ENCODE results near the gene CORO2B. TPM values are rescaled to one million over a fixed set of nuclear protein-coding genes. Genes with fewer than 3 reads are reported as not detected.

The CORO2B gene
- total RNA-seq, 1 donor from 2014 or later, result 1.1 TPM

DNA sequence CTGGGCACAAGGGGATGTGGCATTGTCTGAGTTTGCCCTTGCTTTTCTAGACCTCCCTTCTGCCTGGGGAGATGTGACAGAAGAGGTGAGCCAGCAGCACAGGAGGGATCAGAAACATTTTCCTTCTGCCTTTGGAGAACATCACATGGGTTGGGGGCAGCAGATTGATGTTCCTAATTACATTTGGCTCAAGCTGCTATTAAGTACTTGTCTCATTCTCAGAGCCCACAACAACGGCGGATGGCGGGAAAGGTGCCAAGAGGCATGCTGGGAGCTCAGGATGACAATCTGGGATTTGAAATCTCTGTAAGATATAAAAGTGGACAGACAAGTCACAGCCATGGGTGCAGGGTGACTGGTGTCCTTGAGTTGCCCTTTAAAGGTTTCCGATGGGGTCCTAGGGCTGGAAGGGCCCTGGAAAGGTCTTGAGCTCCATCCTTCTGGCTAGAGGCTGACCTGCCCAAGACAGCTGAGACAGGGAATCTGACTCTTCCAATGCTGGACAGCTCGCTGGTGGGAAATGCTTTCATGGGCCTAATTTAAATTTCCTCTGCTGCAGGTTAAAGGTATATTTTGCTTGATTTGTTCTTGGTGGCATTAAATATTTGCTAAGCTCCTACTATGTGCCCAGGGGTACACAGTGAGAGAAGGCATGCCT lies 2.4 kb upstream of the CORO2B start:
- Mint-ChIP-seq H3K27me3 (ENCODE audit: low read depth) (peaks cover 64% of the 10 kb centered on the region), H3K36me3 (no peaks in the 10 kb centered on the region), H3K27ac (no peak overlapping the region), H3K9me3 (no peaks in the 10 kb centered on the region), H3K4me1 (peaks cover 10% of the 10 kb centered on the region), H3K4me3 (peak overlapping the region; percentile 2)
- DNase-seq (ENCODE audit: low spot score in 2 of 2, unreplicated experiment in 2 of 2), result no peak
- TF ChIP-seq, protein P1, sequence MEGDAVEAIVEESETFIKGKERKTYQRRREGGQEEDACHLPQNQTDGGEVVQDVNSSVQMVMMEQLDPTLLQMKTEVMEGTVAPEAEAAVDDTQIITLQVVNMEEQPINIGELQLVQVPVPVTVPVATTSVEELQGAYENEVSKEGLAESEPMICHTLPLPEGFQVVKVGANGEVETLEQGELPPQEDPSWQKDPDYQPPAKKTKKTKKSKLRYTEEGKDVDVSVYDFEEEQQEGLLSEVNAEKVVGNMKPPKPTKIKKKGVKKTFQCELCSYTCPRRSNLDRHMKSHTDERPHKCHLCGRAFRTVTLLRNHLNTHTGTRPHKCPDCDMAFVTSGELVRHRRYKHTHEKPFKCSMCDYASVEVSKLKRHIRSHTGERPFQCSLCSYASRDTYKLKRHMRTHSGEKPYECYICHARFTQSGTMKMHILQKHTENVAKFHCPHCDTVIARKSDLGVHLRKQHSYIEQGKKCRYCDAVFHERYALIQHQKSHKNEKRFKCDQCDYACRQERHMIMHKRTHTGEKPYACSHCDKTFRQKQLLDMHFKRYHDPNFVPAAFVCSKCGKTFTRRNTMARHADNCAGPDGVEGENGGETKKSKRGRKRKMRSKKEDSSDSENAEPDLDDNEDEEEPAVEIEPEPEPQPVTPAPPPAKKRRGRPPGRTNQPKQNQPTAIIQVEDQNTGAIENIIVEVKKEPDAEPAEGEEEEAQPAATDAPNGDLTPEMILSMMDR (IDR thresholded peaks at IDR 0.05; ENCODE audit: unreplicated experiment), result no peak

DNA sequence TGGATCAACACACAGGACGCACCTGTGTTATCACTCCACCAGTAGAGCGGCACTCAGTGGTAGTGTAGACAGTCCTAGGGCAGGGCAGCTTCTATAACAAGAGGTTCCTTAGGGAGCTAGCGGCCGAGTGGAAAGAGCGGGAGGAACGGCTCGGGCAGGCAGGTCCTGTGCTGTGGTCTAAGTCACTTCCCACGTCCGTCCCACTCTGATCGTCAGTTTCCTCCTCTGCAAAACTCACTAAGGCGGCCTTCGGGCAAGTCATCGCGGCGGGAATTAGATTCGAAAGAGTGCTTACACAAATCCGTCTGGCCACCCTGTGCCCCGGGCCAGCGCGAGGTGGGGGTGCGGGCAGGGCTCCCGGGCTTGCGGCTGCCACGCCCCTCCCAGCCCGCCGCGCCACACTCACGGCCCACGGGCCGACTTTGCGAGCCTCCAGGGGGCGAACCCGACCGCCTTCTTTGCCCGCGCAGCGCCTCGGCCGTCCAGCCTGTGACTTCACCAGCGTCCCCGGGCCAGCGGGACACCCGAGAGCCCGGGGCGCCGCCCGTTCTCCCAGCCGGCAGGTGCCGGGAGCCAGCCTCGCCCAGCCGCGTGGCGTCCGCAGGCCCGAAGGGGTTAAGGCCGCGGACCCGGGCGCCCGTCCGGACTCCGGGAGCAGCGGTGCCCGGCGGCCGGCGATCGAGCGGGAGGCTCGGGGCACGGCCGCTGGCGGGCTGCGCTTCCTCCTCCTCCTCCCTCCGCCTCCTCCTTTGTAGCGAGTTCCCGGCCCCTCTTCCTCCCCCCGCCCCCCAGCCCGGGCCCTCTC lies 416 bp upstream of the CORO2B start:
- Mint-ChIP-seq H3K27ac (no peak overlapping the region), H3K4me1 (peaks cover 10% of the 10 kb centered on the region), H3K27me3 (ENCODE audit: low read depth) (peaks cover 55% of the 10 kb centered on the region), H3K36me3 (no peaks in the 10 kb centered on the region), H3K4me3 (peak overlapping the region; percentile 68), H3K9me3 (no peaks in the 10 kb centered on the region)
- peak; percentile 35 to 68 for DNase-seq (ENCODE audit: low spot score in 2 of 2, unreplicated experiment in 2 of 2)
- TF ChIP-seq, protein P1 (IDR thresholded peaks at IDR 0.05; ENCODE audit: unreplicated experiment), result no peak

DNA sequence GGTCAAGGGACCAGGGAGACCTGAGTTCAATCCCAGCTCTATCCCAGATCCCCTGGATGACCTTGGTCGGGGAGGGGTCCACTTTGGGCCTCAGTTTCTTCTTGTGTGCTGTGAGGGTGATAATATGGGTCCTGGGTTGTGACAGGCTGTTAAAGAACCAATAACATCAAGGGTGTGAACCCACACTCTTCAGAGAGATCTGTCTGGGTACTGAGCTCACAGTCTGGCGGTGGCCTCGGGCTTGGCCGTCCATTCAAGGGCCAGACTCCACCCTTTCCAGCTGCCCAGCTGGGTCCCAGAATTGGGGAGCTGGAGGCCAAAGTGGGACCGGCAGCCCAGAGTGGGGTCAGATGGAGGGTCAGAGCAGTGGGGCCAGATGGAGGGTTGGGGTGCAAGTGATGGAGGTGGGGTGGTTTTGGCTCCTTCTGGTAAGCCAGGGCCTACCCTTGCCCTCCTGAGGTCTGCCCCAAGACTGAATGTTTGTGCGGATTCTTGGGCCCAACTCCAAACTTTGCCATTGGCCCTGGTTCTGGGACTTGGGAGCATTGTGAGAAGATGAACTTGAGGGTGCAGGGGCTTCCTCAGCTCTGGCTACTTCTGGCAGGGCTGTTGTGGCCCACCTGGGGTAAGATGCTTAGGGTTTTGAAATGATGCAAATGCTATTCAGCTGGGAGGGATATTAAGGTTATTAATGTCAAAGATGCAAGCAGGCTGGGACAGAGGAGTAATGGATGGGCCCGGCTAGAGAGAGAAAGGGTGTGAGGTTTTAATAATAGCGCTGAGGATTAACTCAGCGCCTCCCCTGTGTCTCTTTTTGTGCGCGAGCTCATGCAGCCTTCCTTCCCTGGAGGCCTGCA lies 1.5 kb downstream of the CORO2B start:
- Mint-ChIP-seq H3K36me3 (no peaks in the 10 kb centered on the region), H3K9me3 (no peaks in the 10 kb centered on the region), H3K4me3 (peak overlapping the region; percentile 65), H3K27ac (no peak overlapping the region), H3K4me1 (peaks cover 10% of the 10 kb centered on the region), H3K27me3 (ENCODE audit: low read depth) (peaks cover 40% of the 10 kb centered on the region)
- TF ChIP-seq, protein P1 (IDR thresholded peaks at IDR 0.05; ENCODE audit: unreplicated experiment), result no peak
- no peak for DNase-seq (ENCODE audit: low spot score in 2 of 2, unreplicated experiment in 2 of 2)

DNA sequence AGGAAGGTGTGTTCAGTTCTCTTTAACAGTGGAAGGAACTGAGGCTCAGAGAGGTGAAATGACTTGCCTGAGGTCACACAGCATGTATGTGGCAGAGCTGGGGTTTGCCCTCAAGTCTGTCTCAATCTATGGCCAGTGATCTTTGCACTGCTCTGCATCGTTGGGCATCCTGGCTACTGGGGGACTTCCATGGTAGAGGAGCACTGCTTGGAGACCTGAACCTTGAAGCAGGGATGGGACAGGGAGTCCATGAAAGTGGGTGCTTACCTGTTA lies 2.0 kb downstream of the CORO2B start:
- Mint-ChIP-seq H3K27ac (no peak overlapping the region), H3K4me3 (peak overlapping the region; percentile 65), H3K4me1 (peaks cover 10% of the 10 kb centered on the region), H3K27me3 (ENCODE audit: low read depth) (peaks cover 38% of the 10 kb centered on the region), H3K9me3 (no peaks in the 10 kb centered on the region), H3K36me3 (no peaks in the 10 kb centered on the region)
- TF ChIP-seq, protein P1 (IDR thresholded peaks at IDR 0.05; ENCODE audit: unreplicated experiment), result no peak
- no peak for DNase-seq (ENCODE audit: low spot score in 2 of 2, unreplicated experiment in 2 of 2)

DNA sequence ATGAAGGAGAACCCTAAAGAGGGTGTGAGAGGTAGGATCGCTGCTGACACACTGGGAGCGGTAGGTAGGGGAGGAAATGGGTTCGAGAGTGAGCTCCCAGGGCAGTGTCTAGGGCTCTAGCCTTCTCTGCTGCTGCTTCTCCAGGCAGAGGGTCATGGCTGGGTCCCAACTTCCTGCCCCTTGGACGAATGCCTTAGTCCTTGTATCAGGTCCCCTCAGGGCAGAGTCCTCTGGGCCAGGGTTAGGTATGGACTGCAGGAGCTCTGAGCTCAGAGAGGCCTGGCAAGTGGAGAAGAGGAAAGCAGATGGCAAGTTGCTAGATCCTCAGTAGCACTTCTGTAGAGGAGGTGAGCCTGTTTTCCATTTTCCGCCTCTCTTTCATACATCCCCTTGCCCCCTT lies 2.9 kb downstream of the CORO2B start:
- Mint-ChIP-seq H3K4me1 (peaks cover 8% of the 10 kb centered on the region), H3K4me3 (no peak overlapping the region), H3K36me3 (no peaks in the 10 kb centered on the region), H3K27me3 (ENCODE audit: low read depth) (peaks cover 31% of the 10 kb centered on the region), H3K9me3 (no peaks in the 10 kb centered on the region), H3K27ac (no peak overlapping the region)
- TF ChIP-seq, protein P1 (IDR thresholded peaks at IDR 0.05; ENCODE audit: unreplicated experiment), result no peak
- no peak for DNase-seq (ENCODE audit: low spot score in 2 of 2, unreplicated experiment in 2 of 2)

Measured in mesothelial cell of epicardium (in vitro differentiated cells).